Stomach (tissue), 4 donors: Measurements from ENCODE around the gene DOK5.

Experiments used
- CTCF ChIP-seq, 7 experiments: fragments of 450-650 bp in 4 of 7; fragments of 200-600 bp in 3 of 7; sonication (generic) in 3 of 7; IDR thresholded peaks; one replicate each; pipeline ENCODE4 v1.5.1; 2016 to 2019; ENCODE audit warnings: antibody characterized with exemption in 7 of 7, control low read depth in 2 of 7, mild to moderate bottlenecking in 1 of 7
- POLR2A ChIP-seq, 4 donors: fragments of 450-650 bp; IDR thresholded peaks; one replicate each; pipeline ENCODE4 v1.6.1; 2016; ENCODE audit warnings: antibody characterized with exemption in 4 of 4, control low read depth in 2 of 4, mild to moderate bottlenecking in 1 of 4, moderate library complexity in 1 of 4

GRCh38 chr20:54548849-54549248 is 73.5 kb downstream of the DOK5 start:
- no peak for TF ChIP-seq CTCF (IDR thresholded peaks at IDR 0.05)
- no peak for TF ChIP-seq POLR2A (IDR thresholded peaks at IDR 0.05)
